ENCODE results near the gene GSAP. TPM values are rescaled to one million over a fixed set of nuclear protein-coding genes. Genes with fewer than 3 reads are reported as not detected.

Gene GSAP
- polyA plus RNA-seq, 1 of the 3 experiments (the other 2 are of a cell fraction): 5.9 TPM

- peak; percentile 60 for TF ChIP-seq FOSL2 (IDR thresholded peaks at IDR 0.05; ENCODE audit: borderline replicate concordance, low read depth)
These were observed 26.5 kb upstream of the GSAP start (continued) for GRCh38 chr7:77442636-77443035.

GRCh38 chr7:77441046-77441445 is 24.9 kb upstream of the GSAP start:
- no peaks in the 10 kb centered on the region for H3K9me2 ChIP-seq
- no peak overlapping the region for H3K4me2 ChIP-seq
- no peaks in the 10 kb centered on the region for H3K27me3 ChIP-seq (ENCODE audit: insufficient read depth)
- H3K4me3 ChIP-seq (ENCODE audit: low read depth in 2 of 2, low read length in 1 of 2): no peak overlapping the region
- no peak for DNase-seq
- no peak overlapping the region for H3K27ac ChIP-seq (ENCODE audit: low read depth in 2 of 2, low read length in 1 of 2)
- ChIA-PET POLR2A (no interaction called here), CTCF (interaction anchor here (1.3 kb wide), 1 partner anchor 318 kb away, joined by 4 read pairs; no protein-coding TSS in a partner anchor)
- 89% methylated on average over 2 of the region's 2 CpGs for WGBS (ENCODE audit: low lambda C conversion rate)
- H2AFZ ChIP-seq (ENCODE audit: low read depth): no peak overlapping the region
- no peaks in the 10 kb centered on the region for H3K36me3 ChIP-seq (replicated peaks in 1 of 2; ENCODE audit: control insufficient read depth in 1 of 2, insufficient read depth in 2 of 2, low read length in 1 of 2)
- H3K79me2 ChIP-seq (ENCODE audit: insufficient read depth): no peaks in the 10 kb centered on the region
- no peaks in the 10 kb centered on the region for H4K20me1 ChIP-seq (ENCODE audit: insufficient read depth)
- H3K9me3 ChIP-seq: no peaks in the 10 kb centered on the region
- H3K9ac ChIP-seq: no peak overlapping the region
- no peaks in the 10 kb centered on the region for H3F3A ChIP-seq (replicated peaks; ENCODE audit: insufficient read depth)
- H3K4me1 ChIP-seq (ENCODE audit: control insufficient read depth in 1 of 2, insufficient read depth in 2 of 2, low read depth in 1 of 2, low read length in 1 of 2): peaks cover 0 to 9% of the 10 kb centered on the region in 2 experiments; a peak in 2 of 4 replicates
- TF ChIP-seq, protein P1, sequence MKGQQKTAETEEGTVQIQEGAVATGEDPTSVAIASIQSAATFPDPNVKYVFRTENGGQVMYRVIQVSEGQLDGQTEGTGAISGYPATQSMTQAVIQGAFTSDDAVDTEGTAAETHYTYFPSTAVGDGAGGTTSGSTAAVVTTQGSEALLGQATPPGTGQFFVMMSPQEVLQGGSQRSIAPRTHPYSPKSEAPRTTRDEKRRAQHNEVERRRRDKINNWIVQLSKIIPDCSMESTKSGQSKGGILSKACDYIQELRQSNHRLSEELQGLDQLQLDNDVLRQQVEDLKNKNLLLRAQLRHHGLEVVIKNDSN (IDR thresholded peaks at IDR 0.05; ENCODE audit: borderline replicate concordance, low read depth): no peak
- TF ChIP-seq ZBTB33 (IDR thresholded peaks at IDR 0.05; ENCODE audit: borderline replicate concordance, low read depth) (no peak), MEF2A (IDR thresholded peaks at IDR 0.05; ENCODE audit: borderline replicate concordance, low read depth) (no peak), YY1 (IDR thresholded peaks at IDR 0.05; ENCODE audit: low read depth) (no peak), SMC3 (IDR thresholded peaks at IDR 0.05; ENCODE audit: low read depth, low read length) (no peak), POLR2AphosphoS5 (IDR thresholded peaks at IDR 0.05; ENCODE audit: low read depth, low read length) (no peak), GATA2 (CRISPR knock-in tag; IDR thresholded peaks at IDR 0.05) (no peak), IRF3 (IDR thresholded peaks at IDR 0.05; ENCODE audit: low read depth, low read length) (no peak), CHD2 (IDR thresholded peaks at IDR 0.05; ENCODE audit: low read length, partially characterized antibody) (no peak), FOSL2 (IDR thresholded peaks at IDR 0.05; ENCODE audit: borderline replicate concordance, low read depth) (no peak), RFX5 (IDR thresholded peaks at IDR 0.05; ENCODE audit: low read length) (no peak), TCF12 (IDR thresholded peaks at IDR 0.05) (no peak)

- no peaks in the 10 kb centered on the region for H3K27me3 ChIP-seq (ENCODE audit: insufficient read depth)
- 85% methylated on average over 5 of the region's 5 CpGs for WGBS (ENCODE audit: low lambda C conversion rate)
- no peak overlapping the region for H2AFZ ChIP-seq (ENCODE audit: low read depth)
- DNase-seq: peak; percentile 30
- H3K9ac ChIP-seq: no peak overlapping the region
- H3K9me3 ChIP-seq: no peaks in the 10 kb centered on the region
- no peak overlapping the region for H3K27ac ChIP-seq (ENCODE audit: low read depth in 2 of 2, low read length in 1 of 2)
- H3K4me1 ChIP-seq (ENCODE audit: control insufficient read depth in 1 of 2, insufficient read depth in 2 of 2, low read depth in 1 of 2, low read length in 1 of 2): peaks cover 4 to 9% of the 10 kb centered on the region in 2 experiments; a peak in 3 of 4 replicates
- H4K20me1 ChIP-seq (ENCODE audit: insufficient read depth): no peaks in the 10 kb centered on the region
- ChIA-PET CTCF (interaction anchor here (0.6 to 1.4 kb wide), 6 partner anchors 9 to 320 kb away, joined by 3 to 4 read pairs (median 3); no protein-coding TSS in a partner anchor), POLR2A (no interaction called here)
- H3K79me2 ChIP-seq (ENCODE audit: insufficient read depth): no peaks in the 10 kb centered on the region
- no peak overlapping the region for H3K4me3 ChIP-seq (ENCODE audit: low read depth in 2 of 2, low read length in 1 of 2)
- H3K4me2 ChIP-seq: no peak overlapping the region
- no peaks in the 10 kb centered on the region for H3K36me3 ChIP-seq (replicated peaks in 1 of 2; ENCODE audit: control insufficient read depth in 1 of 2, insufficient read depth in 2 of 2, low read length in 1 of 2)
- H3F3A ChIP-seq (replicated peaks; ENCODE audit: insufficient read depth): no peaks in the 10 kb centered on the region
- no peaks in the 10 kb centered on the region for H3K9me2 ChIP-seq
- no peak for TF ChIP-seq JUND (IDR thresholded peaks at IDR 0.05)
- TF ChIP-seq, protein P2, sequence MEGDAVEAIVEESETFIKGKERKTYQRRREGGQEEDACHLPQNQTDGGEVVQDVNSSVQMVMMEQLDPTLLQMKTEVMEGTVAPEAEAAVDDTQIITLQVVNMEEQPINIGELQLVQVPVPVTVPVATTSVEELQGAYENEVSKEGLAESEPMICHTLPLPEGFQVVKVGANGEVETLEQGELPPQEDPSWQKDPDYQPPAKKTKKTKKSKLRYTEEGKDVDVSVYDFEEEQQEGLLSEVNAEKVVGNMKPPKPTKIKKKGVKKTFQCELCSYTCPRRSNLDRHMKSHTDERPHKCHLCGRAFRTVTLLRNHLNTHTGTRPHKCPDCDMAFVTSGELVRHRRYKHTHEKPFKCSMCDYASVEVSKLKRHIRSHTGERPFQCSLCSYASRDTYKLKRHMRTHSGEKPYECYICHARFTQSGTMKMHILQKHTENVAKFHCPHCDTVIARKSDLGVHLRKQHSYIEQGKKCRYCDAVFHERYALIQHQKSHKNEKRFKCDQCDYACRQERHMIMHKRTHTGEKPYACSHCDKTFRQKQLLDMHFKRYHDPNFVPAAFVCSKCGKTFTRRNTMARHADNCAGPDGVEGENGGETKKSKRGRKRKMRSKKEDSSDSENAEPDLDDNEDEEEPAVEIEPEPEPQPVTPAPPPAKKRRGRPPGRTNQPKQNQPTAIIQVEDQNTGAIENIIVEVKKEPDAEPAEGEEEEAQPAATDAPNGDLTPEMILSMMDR (IDR thresholded peaks at IDR 0.05): 0 out of 2 replicates have a peak, but pooled peaks have one; percentile 30
- TF ChIP-seq ELF1 (IDR thresholded peaks at IDR 0.05): no peak
- TF ChIP-seq EZH2phosphoT487 (IDR thresholded peaks at IDR 0.05; ENCODE audit: borderline replicate concordance, low read depth): no peak
- TF ChIP-seq TAF1 (IDR thresholded peaks at IDR 0.05; ENCODE audit: borderline replicate concordance, low read depth, low read length): no peak
- TF ChIP-seq FOXJ3 (CRISPR knock-in tag; IDR thresholded peaks at IDR 0.05): no peak
- no peak for TF ChIP-seq POLR2AphosphoS5 (IDR thresholded peaks at IDR 0.05; ENCODE audit: low read depth, low read length)
- TF ChIP-seq MXI1 (IDR thresholded peaks at IDR 0.05; ENCODE audit: low read depth, low read length): no peak
- peak; percentile 24; the same call in 1 of the 2 replicates for TF ChIP-seq SMC3 (IDR thresholded peaks at IDR 0.05; ENCODE audit: low read depth, low read length)
- no peak for TF ChIP-seq YY1 (IDR thresholded peaks at IDR 0.05; ENCODE audit: low read depth)
- TF ChIP-seq TEAD4 (IDR thresholded peaks at IDR 0.05; ENCODE audit: borderline replicate concordance, insufficient read depth): no peak
- peak; percentile 56 for TF ChIP-seq RAD21 (IDR thresholded peaks at IDR 0.05; ENCODE audit: low read length)
- TF ChIP-seq CHD2 (IDR thresholded peaks at IDR 0.05; ENCODE audit: low read length, partially characterized antibody): no peak
These were observed 23.4 kb upstream of the GSAP start for GRCh38 chr7:77439572-77439971.
